HAP-1 (cell line): ENCODE measurements around the gene STK4.
A peak's percentile ranks its signal among the peaks of the same experiment; 100 is the strongest.
"Not testable (repeated sequence)": the region's sequence is repeated elsewhere in the genome, so short reads cannot be mapped to it uniquely, and the experiment has no call there.

ENCODE experiments used
- DNase-seq, 2 experiments: peaks; one replicate each; pipeline ENCODE4 v3.0.0-alpha.2; 2016 to 2020; ENCODE audit warnings: low spot score in 2 of 2
- H3K27me3 ChIP-seq: fragments of 250-450 bp; sonication (Bioruptor Pico); 2 replicates; pipeline ENCODE4 v1.5.1; 2020; ENCODE audit warnings: low read depth, mild to moderate bottlenecking, moderate library complexity
- H3K36me3 ChIP-seq: fragments of 250-450 bp; sonication (Bioruptor Pico); replicated peaks from 2 replicates; pipeline ENCODE4 v1.5.1; 2020; ENCODE audit warnings: mild to moderate bottlenecking
- H3K4me1 ChIP-seq: fragments of 250-450 bp; sonication (Bioruptor Pico); 2 replicates; pipeline ENCODE4 v1.5.1; 2020; ENCODE audit warnings: mild to moderate bottlenecking
- H3K4me3 ChIP-seq: fragments of 250-450 bp; sonication (Bioruptor Pico); 2 replicates; pipeline ENCODE4 v1.5.1; 2020; ENCODE audit warnings: mild to moderate bottlenecking, moderate library complexity
- H3K9me3 ChIP-seq: fragments of 250-450 bp; sonication (Bioruptor Pico); 2 replicates; pipeline ENCODE4 v1.5.1; 2020; ENCODE audit warnings: mild to moderate bottlenecking, moderate library complexity
- in situ Hi-C: fragments of 300-500 bp; cut with MboI; formaldehyde crosslinking; loops from 3 replicates; pipeline ENCODE4 v1.14.3; 2020; ENCODE audit warnings: low sequenced_read_pairs, inconsistent platforms, mixed read lengths

The STK4 gene

DNA sequence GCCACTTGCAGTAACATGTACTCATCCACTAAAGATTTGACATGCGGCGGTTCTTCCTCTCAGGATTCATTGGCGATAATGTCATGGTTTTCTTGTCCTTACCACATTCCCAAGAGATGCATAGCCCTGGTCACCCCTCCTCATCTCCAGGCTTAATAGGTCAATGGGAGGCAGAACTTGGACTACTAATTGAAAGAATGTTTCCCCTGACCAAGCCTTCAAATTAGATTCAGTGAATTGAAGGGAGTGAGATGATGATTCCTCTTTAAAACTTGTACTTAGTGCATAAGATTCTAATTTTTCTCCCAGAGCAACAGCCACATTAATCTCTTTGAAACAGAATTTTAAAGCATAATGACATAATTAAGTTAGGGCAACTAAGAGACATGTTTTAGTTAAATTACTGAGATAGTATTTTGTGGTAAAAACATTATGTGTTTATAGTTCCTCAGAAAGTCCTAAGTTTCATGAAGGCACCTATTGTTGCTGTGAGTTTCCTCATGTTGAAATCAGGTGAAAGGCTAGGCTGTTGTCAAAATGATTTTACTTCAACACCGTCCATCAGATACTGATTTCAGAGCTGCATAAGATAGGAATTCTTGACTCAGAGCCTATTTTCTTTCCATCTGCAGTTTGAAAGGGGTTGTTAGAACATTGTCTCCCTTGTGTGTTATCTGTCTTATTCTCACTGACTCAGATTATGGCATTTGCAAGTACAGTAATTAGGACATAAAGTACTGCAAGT lies 48.5 kb downstream of the STK4 start:
- Histone ChIP-seq H3K27me3 (no peaks in the 10 kb centered on the region), H3K9me3 (no peaks in the 10 kb centered on the region), H3K36me3 (no peaks in the 10 kb centered on the region; the same call in 1 of the 2 replicates), H3K4me1 (peaks cover 21% of the 10 kb centered on the region), H3K4me3 (no peak overlapping the region)
- DNase-seq = no peak
- in situ Hi-C loops = loop anchor here (5.0 kb wide), 1 partner anchor 77 kb away; no protein-coding TSS in a partner anchor

DNA sequence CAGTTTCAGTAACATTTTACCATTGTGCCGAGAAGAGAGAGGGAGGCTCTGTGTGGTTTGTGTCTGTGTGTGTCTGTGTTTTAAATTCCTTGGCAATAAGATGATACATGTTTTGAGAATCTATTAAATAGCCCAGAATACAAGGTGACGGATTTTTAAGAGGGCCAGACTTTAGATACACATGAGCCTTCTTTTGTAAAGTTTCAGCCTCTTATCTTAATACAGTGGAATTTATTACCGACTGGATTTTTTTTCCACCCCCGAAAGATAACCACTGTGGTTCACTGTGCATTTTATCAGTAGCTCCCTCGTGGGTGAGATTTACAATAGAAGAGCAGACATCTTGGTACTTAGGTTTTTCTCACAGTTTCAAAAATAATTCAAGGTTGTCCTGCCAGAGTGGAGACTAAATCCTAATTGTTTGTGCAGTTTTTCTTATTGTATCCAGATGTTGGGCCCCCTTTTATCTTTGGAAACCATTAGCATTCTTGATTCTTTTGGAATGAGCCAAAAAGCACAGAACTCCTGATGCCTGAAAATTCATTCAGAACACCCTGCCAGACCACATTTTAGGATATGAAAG lies 49.9 kb downstream of the STK4 start:
- Histone ChIP-seq H3K9me3 (no peaks in the 10 kb centered on the region), H3K36me3 (peaks cover 3% of the 10 kb centered on the region; the same call in 1 of the 2 replicates), H3K4me1 (peaks cover 24% of the 10 kb centered on the region), H3K27me3 (no peaks in the 10 kb centered on the region), H3K4me3 (no peak overlapping the region)
- DNase-seq = no peak
- in situ Hi-C loops = no loop called here

DNA sequence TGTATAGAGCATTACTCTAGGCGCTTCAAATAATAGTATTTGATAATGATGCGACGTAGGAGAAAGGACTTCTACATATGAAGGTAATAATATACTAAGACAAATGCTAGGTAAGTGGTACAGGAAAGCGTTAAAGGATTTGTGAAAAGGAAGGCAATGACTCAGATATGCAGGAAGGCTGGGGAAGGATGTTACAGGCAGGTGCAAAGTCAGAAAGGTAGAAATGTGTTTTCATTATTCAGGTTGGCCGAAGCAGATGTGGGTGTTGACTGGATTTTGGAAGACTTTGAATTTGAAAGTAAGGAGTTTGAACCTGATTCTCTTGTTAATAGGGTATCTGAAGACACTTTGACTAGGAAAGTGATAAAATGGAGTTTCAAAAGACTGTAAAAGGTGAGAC lies 51.0 kb downstream of the STK4 start:
- in situ Hi-C loops = no loop called here
- Histone ChIP-seq H3K9me3 (no peaks in the 10 kb centered on the region), H3K27me3 (no peaks in the 10 kb centered on the region), H3K4me3 (no peak overlapping the region), H3K36me3 (peaks cover 3% of the 10 kb centered on the region; the same call in 1 of the 2 replicates), H3K4me1 (peaks cover 24% of the 10 kb centered on the region)
- no peak for DNase-seq

DNA sequence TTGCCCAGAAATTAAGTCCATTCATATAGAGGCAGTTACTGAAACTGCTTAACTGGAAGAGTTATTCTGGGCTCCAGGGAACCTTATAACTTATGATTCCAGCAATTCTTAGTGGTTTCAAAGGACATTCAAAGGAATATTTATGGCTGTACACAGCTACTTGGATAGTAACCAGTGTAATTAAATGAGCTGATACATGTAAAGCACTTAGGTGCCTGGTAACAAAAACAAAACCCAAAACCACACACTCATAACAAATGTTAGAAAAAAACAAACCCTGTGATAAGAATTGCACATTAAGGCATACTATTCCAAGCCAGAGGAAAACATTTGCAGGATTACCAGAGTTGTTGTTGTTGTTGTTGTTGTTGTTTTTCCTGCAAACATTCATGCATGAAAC lies 51.5 kb downstream of the STK4 start:
- Histone ChIP-seq H3K9me3 (no peaks in the 10 kb centered on the region), H3K4me3 (no peak overlapping the region), H3K4me1 (peaks cover 24% of the 10 kb centered on the region), H3K36me3 (peaks cover 3% of the 10 kb centered on the region; the same call in 1 of the 2 replicates), H3K27me3 (no peaks in the 10 kb centered on the region)
- in situ Hi-C loops = no loop called here
- no peak for DNase-seq

DNA sequence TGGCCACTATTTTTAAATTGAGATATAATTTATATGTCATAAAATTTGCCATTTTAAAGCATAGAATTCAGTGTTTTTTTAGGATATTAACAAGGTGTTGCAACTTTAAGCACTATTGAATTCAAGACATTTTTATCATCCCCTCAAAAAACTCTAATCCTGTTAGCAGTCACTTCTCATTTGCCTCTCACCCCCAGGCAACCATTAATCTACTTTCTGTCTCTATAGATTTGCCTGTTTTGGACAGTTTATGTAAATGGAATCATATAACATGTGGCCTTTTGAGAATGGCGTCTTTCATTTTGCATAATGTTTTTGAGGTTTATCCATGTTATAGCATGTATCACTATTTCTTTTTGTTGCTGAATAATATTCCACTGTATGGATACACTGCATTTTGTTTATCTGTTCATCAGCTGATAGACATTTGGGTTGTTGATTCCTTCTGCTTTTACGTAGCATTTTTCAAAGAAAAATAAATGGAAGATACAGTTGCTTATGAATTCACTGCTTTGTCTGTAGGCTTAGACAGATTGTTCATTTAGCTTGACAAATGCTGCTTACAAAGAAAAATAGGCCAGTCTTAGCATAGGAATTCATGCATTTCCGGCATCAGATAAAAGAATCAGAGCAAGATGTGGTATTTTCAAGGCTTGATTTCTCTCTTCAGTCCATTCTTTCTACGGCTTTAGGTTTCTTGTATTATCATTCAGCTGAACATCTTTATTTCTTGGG lies 52.9 kb downstream of the STK4 start:
- peaks cover 24% of the 10 kb centered on the region for H3K4me1 ChIP-seq
- no peaks in the 10 kb centered on the region for H3K9me3 ChIP-seq
- DNase-seq = peak; percentile 67 to 88
- H3K36me3 ChIP-seq = peaks cover 3% of the 10 kb centered on the region; the same call in 1 of the 2 replicates
- no peaks in the 10 kb centered on the region for H3K27me3 ChIP-seq
- no peak overlapping the region for H3K4me3 ChIP-seq
- in situ Hi-C loops = no loop called here

DNA sequence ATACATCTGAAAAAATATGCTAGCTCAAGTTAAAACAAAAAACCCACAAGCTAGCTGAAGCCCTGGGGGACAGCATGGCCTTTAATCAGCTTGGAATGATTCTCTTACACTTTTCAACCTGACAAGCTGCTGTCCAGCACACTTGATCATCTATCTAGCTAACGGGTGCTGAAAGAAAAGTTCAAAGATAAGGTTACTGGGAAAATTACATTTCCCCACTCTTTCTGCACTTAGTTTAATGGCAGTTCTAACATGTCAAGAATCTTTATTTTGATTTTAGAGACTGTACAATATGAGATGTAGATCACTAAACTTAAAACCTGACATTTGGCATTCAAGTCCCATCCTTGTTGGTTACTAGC lies 53.4 kb downstream of the STK4 start:
- Histone ChIP-seq H3K4me1 (peaks cover 24% of the 10 kb centered on the region), H3K9me3 (no peaks in the 10 kb centered on the region), H3K27me3 (no peaks in the 10 kb centered on the region), H3K4me3 (no peak overlapping the region), H3K36me3 (peaks cover 3% of the 10 kb centered on the region; the same call in 1 of the 2 replicates)
- in situ Hi-C loops = no loop called here
- no peak for DNase-seq

DNA sequence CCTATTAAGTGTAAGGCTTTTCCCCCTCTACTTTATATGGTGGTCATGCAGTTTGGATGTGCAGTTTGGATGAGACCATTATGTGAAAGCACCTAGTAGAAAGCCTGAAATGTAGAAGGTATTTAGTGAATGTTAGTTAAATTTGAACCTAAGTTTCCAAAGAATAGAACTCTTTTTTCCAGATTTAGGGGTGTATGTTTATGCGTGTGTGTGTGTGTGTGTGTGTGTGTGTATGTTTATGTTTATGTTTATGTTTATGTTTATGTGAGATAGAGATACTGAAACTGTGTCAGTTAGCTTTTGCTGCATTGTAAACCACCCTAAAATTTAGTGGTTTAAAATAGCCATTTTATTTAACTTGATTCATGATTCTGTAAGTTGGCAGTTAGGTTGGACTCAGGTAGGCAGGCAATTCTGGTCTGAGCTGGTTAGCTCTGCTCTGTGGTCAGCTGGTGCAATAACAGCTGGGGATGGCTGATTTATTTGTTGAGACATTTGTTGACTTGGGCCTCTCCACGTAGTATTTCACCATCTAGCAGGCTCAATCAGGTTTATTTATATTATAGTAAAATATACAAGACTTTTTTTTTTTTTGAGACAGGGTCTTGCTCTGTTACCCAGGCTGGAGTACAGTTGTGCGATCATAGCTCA lies 54.0 kb downstream of the STK4 start:
- Histone ChIP-seq H3K27me3 (no peaks in the 10 kb centered on the region), H3K4me1 (peaks cover 20% of the 10 kb centered on the region), H3K4me3 (no peak overlapping the region), H3K9me3 (no peaks in the 10 kb centered on the region), H3K36me3 (peaks cover 8% of the 10 kb centered on the region; the same call in 1 of the 2 replicates)
- no peak for DNase-seq
- in situ Hi-C loops = no loop called here

DNA sequence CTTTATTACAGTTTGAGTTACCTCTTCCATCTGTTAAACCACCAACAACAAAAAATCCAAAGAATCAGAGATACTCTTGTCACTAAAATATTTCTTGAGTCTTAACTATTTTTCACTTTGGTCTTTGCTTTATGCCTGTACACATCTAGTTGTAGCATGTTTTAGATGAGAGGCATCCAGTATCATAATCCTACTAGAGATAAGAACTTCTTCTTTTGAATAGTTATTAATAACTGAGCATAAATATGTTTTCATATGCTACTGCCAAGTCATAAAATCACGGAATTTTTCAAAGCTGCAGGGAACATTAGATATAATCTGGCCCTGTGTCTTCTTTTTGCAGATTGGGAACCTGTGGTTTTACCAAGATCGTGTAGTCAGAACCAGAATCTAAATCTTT lies 55.3 kb downstream of the STK4 start:
- in situ Hi-C loops = no loop called here
- Histone ChIP-seq H3K4me3 (no peak overlapping the region), H3K9me3 (no peaks in the 10 kb centered on the region), H3K27me3 (no peaks in the 10 kb centered on the region), H3K4me1 (peaks cover 11% of the 10 kb centered on the region), H3K36me3 (peaks cover 12% of the 10 kb centered on the region; the same call in 1 of the 2 replicates)
- no peak for DNase-seq

DNA sequence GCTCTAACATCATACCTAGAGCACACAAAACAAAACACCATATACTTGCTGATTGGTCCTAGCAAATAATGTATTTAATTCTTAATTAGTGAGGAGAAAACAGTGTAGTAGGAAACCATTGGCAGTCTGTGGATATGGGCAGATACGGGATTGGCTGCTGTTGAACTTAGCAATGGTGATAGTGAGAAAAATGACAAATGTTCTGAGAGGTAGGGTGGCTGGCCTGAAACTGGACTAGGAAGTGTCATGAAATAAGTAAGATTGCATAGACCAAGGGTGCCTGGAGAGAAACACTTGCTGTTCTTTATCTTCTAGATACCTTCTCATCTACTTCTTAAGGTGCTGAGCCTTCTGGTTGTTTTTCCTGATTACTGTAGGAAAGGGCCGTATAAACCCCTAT lies 56.8 kb downstream of the STK4 start:
- H3K9me3 ChIP-seq, in situ Hi-C loops, H3K4me1 ChIP-seq, H3K27me3 ChIP-seq, DNase-seq, H3K4me3 ChIP-seq: not testable (repeated sequence)
- H3K36me3 ChIP-seq = peaks cover 12% of the 10 kb centered on the region; the same call in 1 of the 2 replicates

DNA sequence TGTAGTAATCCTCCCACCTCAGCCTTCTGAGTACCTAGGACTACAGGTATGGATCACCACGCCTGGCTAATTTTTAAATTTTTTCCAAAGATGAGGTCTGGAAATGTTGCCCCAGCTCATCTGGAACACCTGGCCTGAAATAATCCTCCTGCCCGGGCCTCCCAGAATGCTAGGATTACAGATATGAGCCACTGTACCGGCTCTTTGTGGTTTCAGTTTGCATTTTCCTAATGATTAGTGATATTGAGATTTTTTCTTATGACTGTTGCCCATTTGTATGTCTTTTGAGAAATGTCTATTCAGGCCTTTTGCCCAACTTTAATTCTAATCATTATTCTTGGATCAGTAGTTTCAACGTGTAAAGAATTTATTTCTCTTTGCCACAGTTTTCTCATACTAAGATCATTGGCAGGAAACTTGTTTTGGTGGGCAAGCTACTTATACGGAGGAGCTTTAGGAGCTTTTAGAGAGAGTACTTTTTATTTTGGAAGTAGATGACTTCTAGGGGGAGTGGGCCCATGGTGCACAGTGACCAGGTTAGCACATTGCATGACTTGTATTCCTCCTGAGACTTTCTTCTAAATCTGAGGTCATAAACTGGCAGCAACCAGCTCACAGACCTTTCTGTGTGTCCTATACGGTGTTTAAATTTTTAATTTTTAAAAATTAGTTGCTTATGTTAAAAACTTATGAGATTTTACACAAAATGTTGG lies 62.3 kb downstream of the STK4 start:
- DNase-seq = no peak
- no peaks in the 10 kb centered on the region for H3K27me3 ChIP-seq
- no peak overlapping the region for H3K4me3 ChIP-seq
- peaks cover 4% of the 10 kb centered on the region for H3K4me1 ChIP-seq
- peaks cover 10% of the 10 kb centered on the region; the same call in 1 of the 2 replicates for H3K36me3 ChIP-seq
- in situ Hi-C loops = loop anchor here (25.0 kb wide), 1 partner anchor 259 kb away; no protein-coding TSS in a partner anchor
- H3K9me3 ChIP-seq = peaks cover 7% of the 10 kb centered on the region; the same call in 1 of the 2 replicates

DNA sequence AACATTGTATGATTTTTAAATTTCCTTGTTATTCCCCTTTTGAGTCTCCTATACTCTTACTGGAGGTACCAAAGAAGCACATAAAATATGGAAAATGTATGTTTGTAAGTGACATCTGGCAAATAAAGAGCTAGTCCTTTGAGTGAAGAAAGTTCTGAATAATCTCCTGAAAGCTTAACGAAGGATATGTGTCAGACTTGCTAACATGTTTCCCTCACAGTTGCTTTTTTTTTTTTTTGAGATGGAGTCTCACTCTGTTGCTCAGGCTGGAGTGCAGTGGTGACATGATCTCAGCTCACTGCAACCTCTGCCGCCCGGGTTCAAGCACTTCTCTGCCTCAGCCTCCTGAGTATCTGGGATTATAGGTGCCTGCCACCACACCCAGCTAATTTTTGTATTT lies 63.6 kb downstream of the STK4 start:
- Histone ChIP-seq H3K4me1 (peaks cover 4% of the 10 kb centered on the region), H3K27me3 (no peaks in the 10 kb centered on the region), H3K9me3 (peaks cover 7% of the 10 kb centered on the region; the same call in 1 of the 2 replicates), H3K36me3 (peaks cover 9% of the 10 kb centered on the region; the same call in 1 of the 2 replicates), H3K4me3 (no peak overlapping the region)
- in situ Hi-C loops = loop anchor here (25.0 kb wide), 1 partner anchor 257 kb away; no protein-coding TSS in a partner anchor
- DNase-seq = no peak

DNA sequence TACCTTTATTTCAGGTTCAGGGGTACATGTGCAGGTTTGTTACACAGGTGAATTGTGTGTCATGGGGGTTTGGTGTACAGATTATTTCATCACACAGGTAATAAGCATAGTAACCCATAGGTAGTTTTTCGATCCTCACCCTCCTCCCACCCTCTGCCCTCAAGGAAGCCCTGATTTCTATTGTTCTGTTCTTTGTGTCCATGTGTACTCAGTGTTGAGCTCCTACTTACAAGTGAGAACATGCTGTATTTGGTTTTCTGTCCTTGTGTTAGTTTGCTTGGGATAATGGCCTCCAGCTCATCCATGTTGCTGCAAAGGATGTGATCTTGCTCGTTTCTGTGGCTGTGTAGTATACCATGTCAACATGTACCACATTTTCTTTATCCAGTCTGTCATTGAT lies 66.0 kb downstream of the STK4 start:
- Histone ChIP-seq H3K36me3 (no peaks in the 10 kb centered on the region), H3K4me3 (no peak overlapping the region), H3K27me3 (no peaks in the 10 kb centered on the region), H3K4me1 (peaks cover 4% of the 10 kb centered on the region), H3K9me3 (peaks cover 7% of the 10 kb centered on the region; the same call in 1 of the 2 replicates)
- in situ Hi-C loops = loop anchor here (25.0 kb wide), 1 partner anchor 255 kb away; no protein-coding TSS in a partner anchor
- DNase-seq = no peak

DNA sequence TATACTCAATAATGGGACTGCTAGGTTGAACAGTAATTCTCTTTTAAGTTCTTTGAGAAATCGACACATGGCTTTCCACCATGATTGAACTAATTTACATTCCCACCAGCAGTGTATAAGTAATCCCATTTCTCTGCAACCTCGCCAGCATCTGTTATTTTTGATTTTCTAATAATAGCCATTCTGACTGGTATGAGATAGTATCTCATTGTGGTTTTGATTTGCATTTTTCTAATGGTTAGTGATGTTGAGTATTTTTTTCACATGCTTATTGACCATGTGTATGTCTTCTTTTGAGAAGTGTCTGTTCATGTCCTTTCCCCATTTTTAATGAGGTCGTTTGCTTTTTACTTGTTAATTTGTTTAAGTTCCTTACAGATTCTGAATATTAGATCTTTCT lies 66.5 kb downstream of the STK4 start:
- peaks cover 7% of the 10 kb centered on the region; the same call in 1 of the 2 replicates for H3K9me3 ChIP-seq
- peaks cover 4% of the 10 kb centered on the region for H3K4me1 ChIP-seq
- peak in 1 of 2 experiments; percentile 65 for DNase-seq
- no peak overlapping the region for H3K4me3 ChIP-seq
- in situ Hi-C loops = loop anchor here (25.0 kb wide), 1 partner anchor 255 kb away; no protein-coding TSS in a partner anchor
- H3K27me3 ChIP-seq = no peaks in the 10 kb centered on the region
- no peaks in the 10 kb centered on the region for H3K36me3 ChIP-seq
